Lower lobe of right lung (tissue), 2 donors: Measurements from ENCODE around the gene SLC25A25. TPM values are rescaled to one million over a fixed set of nuclear protein-coding genes. Genes with fewer than 3 reads are reported as not detected.
"Not testable (repeated sequence)": the region's sequence is repeated elsewhere in the genome, so short reads cannot be mapped to it uniquely, and the experiment has no call there.

Experiments used
- ATAC-seq, 2 donors: fragments of 200-7000 bp; cut with Tn5 transposase; one replicate each; pipeline ENCODE4 v1.9.1; 2020 to 2022; ENCODE audit warnings: mild to moderate bottlenecking in 2 of 2, moderate library complexity in 2 of 2
- DNase-seq: peaks from one replicate; pipeline ENCODE4 v3.0.0-alpha.2; 2020
- H3K27ac ChIP-seq: fragments of 200-600 bp; one replicate; pipeline ENCODE4 v1.8.0; 2022
- H3K27me3 ChIP-seq: fragments of 200-600 bp; one replicate; pipeline ENCODE4 v1.8.0; 2022; ENCODE audit warnings: low read depth
- H3K36me3 ChIP-seq: fragments of 200-600 bp; one replicate; pipeline ENCODE4 v1.8.0; 2022; ENCODE audit warnings: mild to moderate bottlenecking
- H3K4me1 ChIP-seq: fragments of 200-600 bp; one replicate; pipeline ENCODE4 v1.8.0; 2022
- H3K4me3 ChIP-seq: fragments of 200-600 bp; one replicate; pipeline ENCODE4 v1.8.0; 2022; ENCODE audit warnings: mild to moderate bottlenecking
- H3K9me3 ChIP-seq: fragments of 200-600 bp; one replicate; pipeline ENCODE4 v1.8.0; 2022
- intact Hi-C: fragments of 100-400 bp; cut with DNase I; formaldehyde crosslinking; loops from one replicate; pipeline ENCODE4 v1.11.0; 2022
- long read RNA-seq: library from polyadenylated mRNA; unstranded; transcript quantifications from one replicate; pipeline ENCODE4 v2.0.0, GENCODE V29; 2021
- total RNA-seq: library from RNA; stranded (reverse); fragmentation: NEBNext Ultra II Directional; extraction: Animal tissue kit (Norgen Biotek cat#: 25700); gene quantifications from one replicate; pipeline ENCODE4 v1.2.1, GENCODE V29; 2021
- TF ChIP-seq, protein P1 (sequence below): fragments of 200-600 bp; IDR thresholded peaks from one replicate; pipeline ENCODE4 v1.8.0; 2022; ENCODE audit warnings: antibody characterized with exemption, mild to moderate bottlenecking
- donor health status: DM: no; HTN: yes; CAD: no; lungs with severe emphysema.

Gene SLC25A25
- total RNA-seq = 27.3 TPM
- long read RNA-seq, transcript SLC25A25-201 (10 exons, 3,474 nt) = minor isoform, 11 of 42 reads
- long read RNA-seq, transcript SLC25A25-203 (10 exons, 3,431 nt) = major isoform, 12 of 42 reads
- long read RNA-seq, partial matches to known transcripts = 17 of 42 reads
- long read RNA-seq, other reads (novel, unspliced or antisense) = 2 of 42 reads

DNA sequence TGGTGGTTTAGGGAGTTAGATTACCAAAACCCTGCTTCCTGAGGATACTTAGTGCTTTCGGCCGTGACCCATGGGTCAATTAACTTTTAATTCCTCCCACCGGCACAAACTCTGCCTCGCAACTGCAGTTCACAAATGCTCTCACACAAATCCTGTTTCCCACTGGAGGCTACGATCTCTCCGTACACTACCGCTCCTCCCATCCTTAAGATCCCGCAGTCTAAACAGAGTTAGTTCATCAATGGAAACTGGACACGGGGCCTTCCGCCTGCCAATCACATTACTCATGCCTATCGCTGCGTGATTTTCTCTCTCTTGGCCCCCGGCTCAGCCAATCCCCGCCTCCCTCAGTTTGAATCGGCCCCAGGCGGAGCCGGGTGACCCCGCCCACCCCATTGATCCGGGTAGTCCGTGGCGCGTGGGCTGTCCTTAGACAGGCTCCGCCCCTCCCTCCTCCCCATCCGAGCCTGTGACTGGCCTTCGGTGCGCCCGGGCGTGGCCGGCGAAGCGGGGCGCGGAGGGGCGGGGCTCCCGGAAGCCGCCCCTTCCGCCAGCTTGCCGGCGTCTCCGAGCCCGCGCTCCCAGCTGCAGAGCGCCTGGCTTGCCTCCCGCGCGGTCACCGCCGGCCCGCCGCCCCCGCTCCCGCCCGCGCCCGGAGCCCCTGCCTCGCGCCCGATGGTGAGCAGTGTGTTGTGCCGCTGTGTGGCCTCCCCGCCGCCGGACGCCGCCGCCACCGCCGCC lies at the start of gene SLC25A25:
Gene SLC25A25, plus strand, starts transcription at position 588 of the 741 bp plus-strand sequence. Its CDS starts 88 bp downstream, at position 676.
- peak within 1 kb of the TSS; percentile 92 for H3K27ac ChIP-seq
- peak within 1 kb of the TSS; percentile 92 for H3K4me3 ChIP-seq
- ATAC-seq = peak; percentile 95 to 97
- intact Hi-C loops = no loop called here
- peak; percentile 100 for DNase-seq
- H3K4me1 ChIP-seq = peaks cover 72% of the 10 kb centered on the region
- TF ChIP-seq, protein P1, sequence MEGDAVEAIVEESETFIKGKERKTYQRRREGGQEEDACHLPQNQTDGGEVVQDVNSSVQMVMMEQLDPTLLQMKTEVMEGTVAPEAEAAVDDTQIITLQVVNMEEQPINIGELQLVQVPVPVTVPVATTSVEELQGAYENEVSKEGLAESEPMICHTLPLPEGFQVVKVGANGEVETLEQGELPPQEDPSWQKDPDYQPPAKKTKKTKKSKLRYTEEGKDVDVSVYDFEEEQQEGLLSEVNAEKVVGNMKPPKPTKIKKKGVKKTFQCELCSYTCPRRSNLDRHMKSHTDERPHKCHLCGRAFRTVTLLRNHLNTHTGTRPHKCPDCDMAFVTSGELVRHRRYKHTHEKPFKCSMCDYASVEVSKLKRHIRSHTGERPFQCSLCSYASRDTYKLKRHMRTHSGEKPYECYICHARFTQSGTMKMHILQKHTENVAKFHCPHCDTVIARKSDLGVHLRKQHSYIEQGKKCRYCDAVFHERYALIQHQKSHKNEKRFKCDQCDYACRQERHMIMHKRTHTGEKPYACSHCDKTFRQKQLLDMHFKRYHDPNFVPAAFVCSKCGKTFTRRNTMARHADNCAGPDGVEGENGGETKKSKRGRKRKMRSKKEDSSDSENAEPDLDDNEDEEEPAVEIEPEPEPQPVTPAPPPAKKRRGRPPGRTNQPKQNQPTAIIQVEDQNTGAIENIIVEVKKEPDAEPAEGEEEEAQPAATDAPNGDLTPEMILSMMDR = no peak
- no peaks in the 10 kb centered on the region for H3K27me3 ChIP-seq
- no peaks in the 10 kb centered on the region for H3K9me3 ChIP-seq
- peaks cover 9% of the 10 kb centered on the region for H3K36me3 ChIP-seq

DNA sequence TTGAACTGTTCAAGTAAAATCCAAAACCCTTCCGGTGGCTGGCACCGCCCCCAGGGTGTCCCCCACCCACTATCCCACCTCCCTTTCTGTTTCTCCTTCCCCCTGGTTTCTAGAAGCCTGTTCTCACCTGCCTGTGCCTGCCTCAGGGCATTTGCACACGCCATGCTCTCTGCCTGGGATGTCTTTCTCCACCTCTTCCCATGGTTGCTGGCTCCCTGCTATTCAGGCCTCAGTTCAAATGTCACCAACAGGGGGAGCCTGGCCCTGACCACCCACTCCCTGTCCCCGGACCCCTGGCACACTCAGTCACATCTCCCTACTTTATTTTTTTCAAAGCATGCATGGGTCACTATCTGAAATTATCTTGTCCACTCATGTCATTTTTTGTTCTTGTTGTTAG lies 47.3 kb upstream of the SLC25A25 start:
- Histone ChIP-seq H3K9me3 (no peaks in the 10 kb centered on the region), H3K27ac (no peak overlapping the region), H3K4me3 (no peak overlapping the region), H3K4me1 (no peaks in the 10 kb centered on the region), H3K27me3 (no peaks in the 10 kb centered on the region), H3K36me3 (no peaks in the 10 kb centered on the region)
- ATAC-seq = no peak
- no peak for DNase-seq
- intact Hi-C loops = no loop called here
- TF ChIP-seq, protein P1 = peak; percentile 14

DNA sequence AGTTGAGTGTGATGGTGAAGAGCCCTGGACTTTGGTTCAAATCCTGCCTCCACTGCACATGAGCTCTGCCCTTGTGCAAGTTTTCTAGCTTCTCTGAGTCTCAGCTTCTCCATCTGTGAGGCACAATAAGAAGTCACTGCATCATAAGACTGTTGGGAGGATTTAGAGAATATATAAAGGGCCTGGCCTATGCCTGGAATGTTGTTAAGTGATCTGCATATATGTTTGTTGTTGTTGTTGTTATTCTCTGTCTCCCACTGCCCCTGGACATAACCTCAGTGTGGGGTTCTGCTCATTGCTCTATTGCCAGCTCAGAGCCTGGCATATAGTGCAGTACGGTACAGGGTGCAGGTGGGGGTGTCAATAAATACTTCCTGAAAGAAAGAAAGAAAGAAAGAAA lies 46.9 kb upstream of the SLC25A25 start:
- intact Hi-C loops = no loop called here

DNA sequence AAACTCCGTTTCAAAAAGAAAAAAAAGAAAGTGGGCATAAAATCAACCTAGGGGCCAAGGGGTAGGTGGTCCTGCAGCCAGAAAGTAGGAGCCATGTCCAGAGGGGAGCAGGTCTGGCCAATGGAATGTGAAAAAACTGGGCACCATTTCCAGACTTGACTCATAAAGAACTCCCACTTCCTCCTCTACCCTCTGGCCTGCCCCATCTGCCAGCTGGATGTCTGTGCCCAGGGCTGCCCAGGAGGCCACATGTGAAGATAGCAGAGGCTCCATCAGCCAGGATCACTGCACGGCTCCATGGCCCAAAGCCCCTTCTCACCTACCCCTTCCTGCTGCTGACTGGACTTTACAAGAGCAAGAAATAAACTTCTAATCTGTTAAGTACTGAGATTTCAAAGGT lies 45.1 kb upstream of the SLC25A25 start:
- H3K27me3 ChIP-seq = no peaks in the 10 kb centered on the region
- ATAC-seq = no peak
- no peaks in the 10 kb centered on the region for H3K9me3 ChIP-seq
- H3K27ac ChIP-seq = no peak overlapping the region
- H3K4me3 ChIP-seq = no peak overlapping the region
- H3K4me1 ChIP-seq = no peaks in the 10 kb centered on the region
- intact Hi-C loops = no loop called here
- no peak for DNase-seq
- TF ChIP-seq, protein P1 = no peak
- no peaks in the 10 kb centered on the region for H3K36me3 ChIP-seq

More for the DNA sequence above, 46.9 kb upstream of the SLC25A25 start:
- Histone ChIP-seq H3K4me1 (no peaks in the 10 kb centered on the region), H3K9me3 (no peaks in the 10 kb centered on the region), H3K27ac (no peak overlapping the region), H3K27me3 (no peaks in the 10 kb centered on the region), H3K36me3 (no peaks in the 10 kb centered on the region), H3K4me3 (no peak overlapping the region)
- ATAC-seq (no peak), DNase-seq (no peak)
- TF ChIP-seq, protein P1 = no peak

DNA sequence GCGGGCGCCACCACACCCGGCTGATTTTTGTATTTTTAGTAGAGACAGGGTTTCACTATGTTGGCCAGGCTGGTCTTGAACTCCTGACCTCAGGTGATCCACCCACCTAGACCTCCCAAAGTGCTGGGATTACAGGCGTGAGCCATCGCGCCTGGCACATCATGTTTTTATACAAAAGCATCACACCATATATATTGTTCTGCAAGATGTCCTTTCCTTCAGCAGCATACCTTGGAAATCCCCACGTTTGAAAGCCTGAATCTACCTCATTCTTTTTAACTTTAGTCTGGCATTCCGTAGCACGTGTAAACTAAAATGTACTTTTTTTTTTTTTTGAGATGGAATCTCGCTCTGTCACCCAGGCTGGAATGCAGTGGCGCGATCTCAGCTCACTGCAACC lies 44.4 kb upstream of the SLC25A25 start:
- H3K4me1 ChIP-seq, DNase-seq, intact Hi-C loops, H3K27ac ChIP-seq, H3K27me3 ChIP-seq, ATAC-seq, H3K36me3 ChIP-seq, H3K4me3 ChIP-seq, H3K9me3 ChIP-seq: not testable (repeated sequence)

DNA sequence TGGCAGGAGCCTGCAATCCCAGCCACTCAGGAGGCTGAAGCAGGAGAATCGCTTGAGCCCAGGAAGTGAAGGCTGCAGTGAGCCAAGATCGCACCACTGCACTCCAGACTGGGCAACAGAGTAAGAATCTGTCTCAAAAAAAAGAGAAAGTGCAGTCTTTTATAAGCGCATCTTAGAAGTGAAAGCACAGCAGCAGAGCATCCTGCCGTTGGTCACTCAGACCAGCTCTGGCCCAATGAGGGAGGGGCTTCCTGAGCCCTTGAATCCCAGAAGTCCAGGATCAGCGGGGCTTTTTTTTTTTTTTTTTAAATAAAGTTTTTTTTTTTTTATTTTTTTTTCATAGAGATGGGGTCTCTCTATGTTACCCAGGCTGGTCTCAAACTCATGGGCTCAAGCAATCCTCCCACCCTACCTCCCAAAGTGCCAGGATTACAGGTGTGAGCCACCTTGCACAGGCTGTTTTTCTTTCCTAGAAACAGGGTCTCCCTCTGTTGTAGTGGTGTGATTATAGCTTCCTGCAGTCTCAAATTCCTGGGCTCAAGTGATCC lies 43.2 kb upstream of the SLC25A25 start:
- no peak for ATAC-seq

More for the DNA sequence above, 43.2 kb upstream of the SLC25A25 start:
- DNase-seq = no peak
- Histone ChIP-seq H3K9me3 (no peaks in the 10 kb centered on the region), H3K4me3 (no peak overlapping the region), H3K4me1 (no peaks in the 10 kb centered on the region), H3K27ac (no peak overlapping the region), H3K36me3 (no peaks in the 10 kb centered on the region), H3K27me3 (no peaks in the 10 kb centered on the region)
- TF ChIP-seq, protein P1 = no peak
- intact Hi-C loops = no loop called here
